ENCODE results near the gene GSTA4. TPM values are rescaled to one million over a fixed set of nuclear protein-coding genes. Genes with fewer than 3 reads are reported as not detected.
A peak's percentile ranks its signal among the peaks of the same experiment; 100 is the strongest.

GSTA4 gene
- total and polyA plus RNA-seq, 7 experiments from 2014 or later: 0.31 to 3.3 (median 0.73) TPM; not detected in 1

DNA sequence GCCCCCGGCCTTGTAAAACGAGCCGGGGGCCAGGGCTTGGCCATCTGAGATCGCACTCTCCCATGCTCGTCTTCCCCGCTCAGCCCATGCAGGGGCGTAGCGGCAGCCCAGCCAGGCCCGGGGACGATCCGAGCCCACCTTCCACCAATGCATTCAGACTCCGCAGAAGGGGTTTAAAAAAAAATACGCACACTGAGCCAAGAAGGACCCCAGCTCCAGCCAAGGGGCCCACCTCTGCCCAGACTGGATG, 320 bp downstream of the GSTA4 start:
- ATAC-seq (no peak), DNase-seq (peak in 1 of 9 donors; percentile 52)
- no peaks in the 10 kb centered on the region for H3K9me3 ChIP-seq (ENCODE audit: control insufficient read depth in 2 of 3, low read length in 3 of 3)
- H3K36me3 ChIP-seq (ENCODE audit: control insufficient read depth in 2 of 3, insufficient read depth in 3 of 3, low read length in 3 of 3): peaks cover 0 to 4% (median 0%) of the 10 kb centered on the region in 3 experiments
- ChIA-PET POLR2A (interaction anchor here (0.7 to 1.7 kb wide), 6 partner anchors 9 to 743 kb away, joined by 3 to 9 read pairs (median 6); partner anchors contain the start of genes FBXO9 and MCM3), CTCF (interaction anchor here (1.0 to 1.4 kb wide), 3 partner anchors 11 to 931 kb away, joined by 3 to 5 read pairs (median 5); partner anchors contain the start of gene FBXO9)
- H3K4me1 Mint-ChIP-seq: peaks cover 10 to 40% (median 25%) of the 10 kb centered on the region in 7 donors
- peaks cover 0 to 11% (median 0%) of the 10 kb centered on the region in 11 donors for H3K9me3 Mint-ChIP-seq
- peaks cover 0 to 7% (median 3%) of the 10 kb centered on the region in 5 donors for H3K36me3 Mint-ChIP-seq
- peak overlapping the region; percentile 87 to 98 (median 94) for H3K4me3 Mint-ChIP-seq
- intact Hi-C loops (cut with micrococcal nuclease): loop anchor here (1.0 to 10.0 kb wide), 20 partner anchors 10 to 800 kb away; partner anchors contain the start of genes EFHC1 (in 2 of the 2), GCLC (in 2 of the 2), ELOVL5 (in 1 of the 2) and LRRC1 (in 1 of the 2)
- H3K27me3 Mint-ChIP-seq: peaks cover 0 to 10% (median 0%) of the 10 kb centered on the region in 5 donors
- peaks cover 4 to 5% of the 10 kb centered on the region in 2 donors for H3K4me1 ChIP-seq (ENCODE audit: control insufficient read depth in 2 of 2, insufficient read depth in 2 of 2, low read length in 2 of 2)
- peak overlapping the region; percentile 95 for H3K27ac ChIP-seq (ENCODE audit: low read depth, low read length)
- H3K27me3 ChIP-seq (ENCODE audit: control insufficient read depth in 2 of 2, insufficient read depth in 2 of 2, low read length in 2 of 2): no peaks in the 10 kb centered on the region
- H3K4me3 ChIP-seq (ENCODE audit: low read length): peak overlapping the region; percentile 83
- peak overlapping the region; percentile 97 to 100 (median 99) for H3K27ac Mint-ChIP-seq

DNA sequence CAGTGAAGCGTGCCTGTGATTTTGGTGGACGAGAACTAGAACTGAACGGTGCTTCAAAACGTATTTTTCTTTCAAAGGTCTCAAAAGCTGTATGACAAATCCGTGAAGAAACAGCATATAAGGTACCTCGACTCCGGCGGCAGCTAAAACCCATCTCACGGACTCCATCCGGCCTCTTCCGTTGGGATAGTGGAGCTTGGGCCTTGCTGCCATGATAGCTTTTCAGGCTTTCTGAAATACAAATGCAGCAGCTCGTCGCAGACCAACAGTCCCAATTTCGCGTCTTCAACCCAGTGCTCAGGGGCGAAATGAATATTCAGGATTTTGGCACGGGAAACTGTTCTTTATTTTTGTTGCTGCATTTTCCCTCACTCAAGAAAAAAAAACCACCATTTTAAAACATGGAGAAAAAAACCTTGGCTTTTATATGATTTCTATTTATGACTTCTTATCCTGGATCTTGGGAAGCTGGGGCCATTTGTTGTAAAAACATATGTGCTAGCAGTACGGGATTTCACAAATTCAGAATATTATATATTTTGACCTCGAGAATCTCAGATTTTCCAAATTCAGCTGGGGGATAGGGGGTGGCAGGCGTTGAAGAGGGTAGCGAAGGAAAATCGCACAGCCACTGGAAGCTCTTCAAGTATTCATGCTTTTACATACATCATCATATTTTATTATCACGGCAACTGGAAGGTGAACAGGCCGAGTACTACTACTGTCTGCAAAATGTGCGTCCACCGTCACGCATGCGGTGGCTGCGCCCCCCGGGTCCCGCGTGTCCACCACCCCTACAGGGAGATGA, 849 bp downstream of the GSTA4 start:
- intact Hi-C loops (cut with micrococcal nuclease): loop anchor here (2.0 to 10.0 kb wide), 7 partner anchors 195 to 801 kb away; partner anchors contain the start of genes LRRC1 (in 1 of the 2) and TRAM2 (in 1 of the 2)
- Histone ChIP-seq H3K27ac (ENCODE audit: low read depth, low read length) (peak overlapping the region; percentile 95), H3K9me3 (ENCODE audit: control insufficient read depth in 2 of 3, low read length in 3 of 3) (no peaks in the 10 kb centered on the region), H3K4me1 (ENCODE audit: control insufficient read depth in 2 of 2, insufficient read depth in 2 of 2, low read length in 2 of 2) (peaks cover 4 to 5% of the 10 kb centered on the region in 2 donors), H3K27me3 (ENCODE audit: control insufficient read depth in 2 of 2, insufficient read depth in 2 of 2, low read length in 2 of 2) (no peaks in the 10 kb centered on the region), H3K36me3 (ENCODE audit: control insufficient read depth in 2 of 3, insufficient read depth in 3 of 3, low read length in 3 of 3) (peaks cover 0 to 4% (median 0%) of the 10 kb centered on the region in 3 experiments), H3K4me3 (ENCODE audit: low read length) (peak overlapping the region; percentile 83)
- DNase-seq: no peak
- POLR2A ChIA-PET: interaction anchor here (0.7 to 1.7 kb wide), 5 partner anchors 9 to 742 kb away, joined by 3 to 9 read pairs (median 6); partner anchors contain the start of gene FBXO9
- Mint-ChIP-seq H3K27me3 (peaks cover 0 to 10% (median 4%) of the 10 kb centered on the region in 5 donors), H3K36me3 (peaks cover 0 to 7% (median 3%) of the 10 kb centered on the region in 5 donors), H3K4me1 (peaks cover 10 to 40% (median 25%) of the 10 kb centered on the region in 7 donors), H3K4me3 (peak overlapping the region; percentile 87 to 98 (median 94)), H3K27ac (peak overlapping the region; percentile 97 to 100 (median 99)), H3K9me3 (peaks cover 0 to 11% (median 0%) of the 10 kb centered on the region in 11 donors)
- ATAC-seq: no peak
- CTCF ChIA-PET: interaction anchor here (0.9 to 1.1 kb wide), 2 partner anchors 10 to 931 kb away, joined by 3 read pairs; no protein-coding TSS in a partner anchor

GRCh38 chr6:52992980-52993920, 1.8 kb downstream of the GSTA4 start:
- Mint-ChIP-seq H3K4me3 (peak overlapping the region in 7 of 10 donors; percentile 2 to 98 (median 14)), H3K27ac (no peak overlapping the region), H3K27me3 (peaks cover 0 to 12% (median 7%) of the 10 kb centered on the region in 5 donors), H3K36me3 (peaks cover 0 to 9% (median 3%) of the 10 kb centered on the region in 5 donors), H3K9me3 (peaks cover 0 to 11% (median 0%) of the 10 kb centered on the region in 11 donors), H3K4me1 (peaks cover 8 to 40% (median 25%) of the 10 kb centered on the region in 7 donors)
- no peak for DNase-seq
- Histone ChIP-seq H3K9me3 (ENCODE audit: control insufficient read depth in 2 of 3, low read length in 3 of 3) (no peaks in the 10 kb centered on the region), H3K4me3 (ENCODE audit: low read length) (no peak overlapping the region), H3K27ac (ENCODE audit: low read depth, low read length) (no peak overlapping the region), H3K27me3 (ENCODE audit: control insufficient read depth in 2 of 2, insufficient read depth in 2 of 2, low read length in 2 of 2) (no peaks in the 10 kb centered on the region), H3K36me3 (ENCODE audit: control insufficient read depth in 2 of 3, insufficient read depth in 3 of 3, low read length in 3 of 3) (peaks cover 0 to 4% (median 0%) of the 10 kb centered on the region in 3 experiments), H3K4me1 (ENCODE audit: control insufficient read depth in 2 of 2, insufficient read depth in 2 of 2, low read length in 2 of 2) (peaks cover 4 to 5% of the 10 kb centered on the region in 2 donors)
- ChIA-PET POLR2A (interaction anchor here (1.4 kb wide), 1 partner anchor 9 kb away, joined by 6 read pairs; no protein-coding TSS in a partner anchor), CTCF (interaction anchor here (0.9 kb wide), 1 partner anchor 9 kb away, joined by 3 read pairs; no protein-coding TSS in a partner anchor)
- ATAC-seq: no peak
- intact Hi-C loops (cut with micrococcal nuclease): loop anchor here (10.0 kb wide), 4 partner anchors 492 to 802 kb away; partner anchors contain the start of gene LRRC1 (in 1 of the 2)

- peak overlapping the region in 2 of 9 donors; percentile 36 to 57 for H3K27ac Mint-ChIP-seq
- no peak for ATAC-seq
These were observed 4.7 kb downstream of the GSTA4 start for GRCh38 chr6:52990342-52990741.

GRCh38 chr6:52985228-52985627, 9.9 kb downstream of the GSTA4 start:
- Histone ChIP-seq H3K27ac (ENCODE audit: low read depth, low read length) (no peak overlapping the region), H3K4me3 (ENCODE audit: low read length) (no peak overlapping the region), H3K9me3 (ENCODE audit: control insufficient read depth in 2 of 3, low read length in 3 of 3) (no peaks in the 10 kb centered on the region), H3K36me3 (ENCODE audit: control insufficient read depth in 2 of 3, insufficient read depth in 3 of 3, low read length in 3 of 3) (no peaks in the 10 kb centered on the region), H3K27me3 (ENCODE audit: control insufficient read depth in 2 of 2, insufficient read depth in 2 of 2, low read length in 2 of 2) (no peaks in the 10 kb centered on the region), H3K4me1 (ENCODE audit: control insufficient read depth in 2 of 2, insufficient read depth in 2 of 2, low read length in 2 of 2) (peaks cover 22 to 35% of the 10 kb centered on the region in 2 donors)
- H3K4me3 Mint-ChIP-seq: peak overlapping the region in 9 of 10 donors; percentile 18 to 81 (median 74)
- intact Hi-C loops (cut with micrococcal nuclease): loop anchor here in 1 of 2 donors (2.0 kb wide), 1 partner anchor 102 kb away; no protein-coding TSS in a partner anchor
- DNase-seq (no peak), ATAC-seq (no peak)
- peaks cover 20 to 55% (median 35%) of the 10 kb centered on the region in 7 donors for H3K4me1 Mint-ChIP-seq
- peaks cover 0 to 33% (median 0%) of the 10 kb centered on the region in 5 donors for H3K36me3 Mint-ChIP-seq
- H3K27ac Mint-ChIP-seq: peak overlapping the region in 1 of 9 donors; percentile 24
- peaks cover 4 to 38% (median 23%) of the 10 kb centered on the region in 5 donors for H3K27me3 Mint-ChIP-seq
- H3K9me3 Mint-ChIP-seq: no peaks in the 10 kb centered on the region
- CTCF ChIA-PET: no interaction called here
- POLR2A ChIA-PET: interaction anchor here (1.2 kb wide), 1 partner anchor 9 kb away, joined by 8 read pairs; no protein-coding TSS in a partner anchor

More at GRCh38 chr6:52990342-52990741, 4.7 kb downstream of the GSTA4 start:
- H3K4me1 Mint-ChIP-seq: peaks cover 5 to 36% (median 13%) of the 10 kb centered on the region in 7 donors
- DNase-seq: peak in 1 of 9 donors; percentile 33
- H3K4me1 ChIP-seq (ENCODE audit: control insufficient read depth in 2 of 2, insufficient read depth in 2 of 2, low read length in 2 of 2): peaks cover 2 to 10% of the 10 kb centered on the region in 2 donors
- peaks cover 0 to 17% (median 2%) of the 10 kb centered on the region in 5 donors for H3K36me3 Mint-ChIP-seq
- no peak overlapping the region for H3K4me3 ChIP-seq (ENCODE audit: low read length)
- no peaks in the 10 kb centered on the region for H3K9me3 ChIP-seq (ENCODE audit: control insufficient read depth in 2 of 3, low read length in 3 of 3)
- peaks cover 6 to 27% (median 14%) of the 10 kb centered on the region in 5 donors for H3K27me3 Mint-ChIP-seq
- CTCF ChIA-PET: no interaction called here
- H3K9me3 Mint-ChIP-seq: peaks cover 0 to 2% (median 0%) of the 10 kb centered on the region in 11 donors
- intact Hi-C loops (cut with micrococcal nuclease): loop anchor here (10.0 kb wide), 4 partner anchors 494 to 804 kb away; partner anchors contain the start of gene LRRC1 (in 1 of the 2)
- H3K27ac ChIP-seq (ENCODE audit: low read depth, low read length): no peak overlapping the region
- no peak overlapping the region for H3K4me3 Mint-ChIP-seq
- POLR2A ChIA-PET: no interaction called here
- H3K27me3 ChIP-seq (ENCODE audit: control insufficient read depth in 2 of 2, insufficient read depth in 2 of 2, low read length in 2 of 2): no peaks in the 10 kb centered on the region
- peaks cover 0 to 4% (median 0%) of the 10 kb centered on the region in 3 experiments for H3K36me3 ChIP-seq (ENCODE audit: control insufficient read depth in 2 of 3, insufficient read depth in 3 of 3, low read length in 3 of 3)

All from naive thymus-derived CD4-positive, alpha-beta T cell (primary cell).